Measurements from ENCODE around the gene ADD1. TPM values are rescaled to one million over a fixed set of nuclear protein-coding genes. Genes with fewer than 3 reads are reported as not detected.
A peak's percentile ranks its signal among the peaks of the same experiment; 100 is the strongest.

The ADD1 gene
- total RNA-seq, 1 donor from 2014 or later, result 235 TPM

DNA sequence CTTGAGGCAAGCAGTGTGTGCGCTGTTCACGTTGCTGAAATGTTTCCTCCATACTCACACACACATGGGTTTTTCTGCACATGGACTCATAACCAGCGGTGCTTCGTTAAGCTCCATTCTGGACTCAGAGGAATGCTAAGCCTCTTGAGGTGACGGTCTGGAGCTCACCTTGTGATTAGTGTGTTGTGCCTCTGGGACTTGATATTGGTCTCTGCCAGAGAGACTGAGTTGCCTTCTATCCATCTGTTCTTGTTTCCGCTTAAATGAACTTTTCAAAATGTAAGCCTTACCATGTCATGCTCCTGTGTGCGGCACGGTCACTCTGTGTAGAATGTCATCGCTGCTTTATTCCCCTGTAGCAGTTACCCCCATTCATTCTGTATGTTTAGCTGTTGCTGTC is 42.5 kb downstream of the ADD1 start:
- H3K9me3 Mint-ChIP-seq, result no peaks in the 10 kb centered on the region
- peaks cover 36% of the 10 kb centered on the region for H3K36me3 Mint-ChIP-seq

DNA sequence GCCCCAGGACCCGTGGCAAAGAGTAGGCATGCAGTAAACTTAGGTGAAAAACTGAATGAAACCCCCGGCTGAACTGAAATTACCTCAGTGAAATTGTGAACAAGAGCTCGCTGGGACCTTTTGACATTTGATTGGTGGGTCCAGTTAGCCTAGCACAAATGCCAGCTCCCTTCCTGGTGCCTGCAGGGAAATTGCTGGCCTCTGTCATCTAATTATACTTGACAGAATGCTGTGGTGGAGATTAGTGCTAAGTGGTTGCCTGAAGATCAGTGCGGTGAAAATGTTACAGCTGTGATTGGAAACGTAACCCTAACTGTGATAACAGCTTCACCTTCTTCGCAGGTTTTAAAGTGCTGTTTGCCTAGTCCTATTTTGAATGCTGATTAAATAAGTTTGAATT is 43.0 kb downstream of the ADD1 start:
- Mint-ChIP-seq H3K27ac (no peak overlapping the region), H3K36me3 (peaks cover 37% of the 10 kb centered on the region), H3K4me3 (no peak overlapping the region), H3K9me3 (no peaks in the 10 kb centered on the region), H3K4me1 (ENCODE audit: unreplicated experiment) (peaks cover 15% of the 10 kb centered on the region), H3K27me3 (no peaks in the 10 kb centered on the region)
- DNase-seq (ENCODE audit: extremely low spot score, unreplicated experiment), result no peak
- TF ChIP-seq, protein P1, sequence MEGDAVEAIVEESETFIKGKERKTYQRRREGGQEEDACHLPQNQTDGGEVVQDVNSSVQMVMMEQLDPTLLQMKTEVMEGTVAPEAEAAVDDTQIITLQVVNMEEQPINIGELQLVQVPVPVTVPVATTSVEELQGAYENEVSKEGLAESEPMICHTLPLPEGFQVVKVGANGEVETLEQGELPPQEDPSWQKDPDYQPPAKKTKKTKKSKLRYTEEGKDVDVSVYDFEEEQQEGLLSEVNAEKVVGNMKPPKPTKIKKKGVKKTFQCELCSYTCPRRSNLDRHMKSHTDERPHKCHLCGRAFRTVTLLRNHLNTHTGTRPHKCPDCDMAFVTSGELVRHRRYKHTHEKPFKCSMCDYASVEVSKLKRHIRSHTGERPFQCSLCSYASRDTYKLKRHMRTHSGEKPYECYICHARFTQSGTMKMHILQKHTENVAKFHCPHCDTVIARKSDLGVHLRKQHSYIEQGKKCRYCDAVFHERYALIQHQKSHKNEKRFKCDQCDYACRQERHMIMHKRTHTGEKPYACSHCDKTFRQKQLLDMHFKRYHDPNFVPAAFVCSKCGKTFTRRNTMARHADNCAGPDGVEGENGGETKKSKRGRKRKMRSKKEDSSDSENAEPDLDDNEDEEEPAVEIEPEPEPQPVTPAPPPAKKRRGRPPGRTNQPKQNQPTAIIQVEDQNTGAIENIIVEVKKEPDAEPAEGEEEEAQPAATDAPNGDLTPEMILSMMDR (conservative IDR thresholded peaks at IDR 0.05), result no peak

More for the DNA sequence above, 42.5 kb downstream of the ADD1 start:
- Mint-ChIP-seq H3K4me3 (no peak overlapping the region), H3K27ac (no peak overlapping the region), H3K4me1 (ENCODE audit: unreplicated experiment) (peaks cover 15% of the 10 kb centered on the region), H3K27me3 (no peaks in the 10 kb centered on the region)
- TF ChIP-seq, protein P1 (conservative IDR thresholded peaks at IDR 0.05), result no peak
- no peak for DNase-seq (ENCODE audit: extremely low spot score, unreplicated experiment)

DNA sequence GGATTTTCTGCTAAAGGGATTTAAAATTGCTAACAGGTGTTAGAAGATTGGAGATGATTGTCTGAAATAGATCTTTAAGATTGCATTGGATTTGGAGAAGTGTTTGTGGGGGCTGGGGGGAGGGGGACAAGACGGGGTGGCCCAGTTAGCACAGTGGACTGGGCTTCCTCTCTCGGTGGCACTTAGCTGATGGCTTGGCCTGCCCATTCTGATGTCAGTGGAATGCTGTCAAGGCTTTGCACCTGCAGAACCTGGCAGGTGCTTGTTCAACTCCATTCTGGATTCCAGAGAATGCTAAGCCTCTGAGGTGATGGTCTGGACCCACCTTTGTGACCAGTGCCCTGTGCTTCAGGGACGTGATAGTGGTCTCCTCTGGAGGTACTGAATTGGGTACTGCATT is 43.7 kb downstream of the ADD1 start:
- peaks cover 39% of the 10 kb centered on the region for H3K36me3 Mint-ChIP-seq
- H3K27me3 Mint-ChIP-seq, result no peaks in the 10 kb centered on the region
- TF ChIP-seq, protein P1 (conservative IDR thresholded peaks at IDR 0.05), result no peak
- peaks cover 15% of the 10 kb centered on the region for H3K4me1 Mint-ChIP-seq (ENCODE audit: unreplicated experiment)
- DNase-seq (ENCODE audit: extremely low spot score, unreplicated experiment), result no peak
- no peaks in the 10 kb centered on the region for H3K9me3 Mint-ChIP-seq
- no peak overlapping the region for H3K27ac Mint-ChIP-seq
- H3K4me3 Mint-ChIP-seq, result no peak overlapping the region

DNA sequence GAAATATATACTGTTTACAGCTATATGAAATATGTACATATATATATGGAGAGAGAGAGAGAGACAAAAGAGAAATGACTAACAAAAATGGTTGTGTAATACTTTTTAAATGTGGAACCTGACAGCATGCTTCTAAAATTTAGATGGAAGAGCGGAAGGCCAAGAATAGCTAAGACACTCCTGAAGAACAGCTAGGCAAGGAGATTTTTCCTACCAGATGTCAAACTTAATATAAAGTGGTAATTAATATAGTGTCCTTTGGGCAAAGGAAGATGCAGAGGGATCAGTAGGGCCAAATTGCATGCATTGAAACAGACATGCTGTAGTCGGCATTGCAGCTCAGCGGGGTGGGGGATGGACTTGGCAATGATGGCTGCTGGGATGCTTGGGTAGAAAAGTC is 45.2 kb downstream of the ADD1 start:
- Mint-ChIP-seq H3K9me3 (no peaks in the 10 kb centered on the region), H3K27me3 (no peaks in the 10 kb centered on the region), H3K4me3 (no peak overlapping the region), H3K27ac (no peak overlapping the region), H3K4me1 (ENCODE audit: unreplicated experiment) (peaks cover 15% of the 10 kb centered on the region), H3K36me3 (peaks cover 40% of the 10 kb centered on the region)
- TF ChIP-seq, protein P1 (conservative IDR thresholded peaks at IDR 0.05), result no peak
- no peak for DNase-seq (ENCODE audit: extremely low spot score, unreplicated experiment)

DNA sequence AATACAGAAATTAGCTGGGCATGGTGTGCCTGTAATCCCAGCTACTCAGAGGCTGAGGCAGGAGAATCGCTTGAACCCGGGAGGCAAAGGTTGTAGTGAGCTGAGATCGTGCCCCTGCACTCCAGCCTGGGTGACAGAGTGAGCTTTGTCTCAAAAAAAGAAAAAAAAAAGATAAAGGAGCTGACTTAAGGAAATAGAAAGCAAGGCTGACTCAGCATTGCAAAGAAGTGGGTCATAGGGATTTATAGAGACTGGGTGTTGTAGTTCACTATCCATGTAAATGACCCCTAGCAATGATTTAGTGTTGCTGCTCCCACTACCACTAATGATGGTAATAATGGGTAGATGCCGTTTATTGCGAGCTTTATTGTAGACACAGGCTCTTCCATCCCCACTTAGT is 47.6 kb downstream of the ADD1 start:
- Mint-ChIP-seq H3K9me3 (no peaks in the 10 kb centered on the region), H3K27ac (peak overlapping the region; percentile 30), H3K27me3 (no peaks in the 10 kb centered on the region), H3K4me1 (ENCODE audit: unreplicated experiment) (peaks cover 9% of the 10 kb centered on the region), H3K36me3 (peaks cover 28% of the 10 kb centered on the region), H3K4me3 (no peak overlapping the region)
- no peak for DNase-seq (ENCODE audit: extremely low spot score, unreplicated experiment)
- TF ChIP-seq, protein P1 (conservative IDR thresholded peaks at IDR 0.05), result no peak

- H3K4me3 Mint-ChIP-seq, result no peak overlapping the region
These were observed 50.1 kb downstream of the ADD1 start for GRCh38 chr4:2893772-2894171.

More at GRCh38 chr4:2893772-2894171, 50.1 kb downstream of the ADD1 start:
- peaks cover 26% of the 10 kb centered on the region for H3K36me3 Mint-ChIP-seq
- no peaks in the 10 kb centered on the region for H3K4me1 Mint-ChIP-seq (ENCODE audit: unreplicated experiment)
- no peak for DNase-seq (ENCODE audit: extremely low spot score, unreplicated experiment)
- TF ChIP-seq, protein P1 (conservative IDR thresholded peaks at IDR 0.05), result no peak
- H3K27ac Mint-ChIP-seq, result peak overlapping the region; percentile 41
- H3K9me3 Mint-ChIP-seq, result no peaks in the 10 kb centered on the region
- no peaks in the 10 kb centered on the region for H3K27me3 Mint-ChIP-seq

Data from type B pancreatic cell (in vitro differentiated cells).